ENCODE results near the gene PRPF39.

- TF ChIP-seq CTCF (tag by site-specific recombination; IDR thresholded peaks at IDR 0.05), result no peak
- no peak for TF ChIP-seq ZNF623 (tag by site-specific recombination; IDR thresholded peaks at IDR 0.05)
These were observed 5.9 kb downstream of the PRPF39 start for GRCh38 chr14:45089813-45090212.

Data from HEK293 (cell line).